ENCODE results near the gene PCBP3.

GRCh38 chr21:45821315-45821962 lies 177.9 kb downstream of the PCBP3 start:
- TF ChIP-seq NR2F2 (IDR thresholded peaks at IDR 0.05) (no peak), TAF1 (conservative IDR thresholded peaks at IDR 0.05) (no peak)
- TF ChIP-seq, protein P1, sequence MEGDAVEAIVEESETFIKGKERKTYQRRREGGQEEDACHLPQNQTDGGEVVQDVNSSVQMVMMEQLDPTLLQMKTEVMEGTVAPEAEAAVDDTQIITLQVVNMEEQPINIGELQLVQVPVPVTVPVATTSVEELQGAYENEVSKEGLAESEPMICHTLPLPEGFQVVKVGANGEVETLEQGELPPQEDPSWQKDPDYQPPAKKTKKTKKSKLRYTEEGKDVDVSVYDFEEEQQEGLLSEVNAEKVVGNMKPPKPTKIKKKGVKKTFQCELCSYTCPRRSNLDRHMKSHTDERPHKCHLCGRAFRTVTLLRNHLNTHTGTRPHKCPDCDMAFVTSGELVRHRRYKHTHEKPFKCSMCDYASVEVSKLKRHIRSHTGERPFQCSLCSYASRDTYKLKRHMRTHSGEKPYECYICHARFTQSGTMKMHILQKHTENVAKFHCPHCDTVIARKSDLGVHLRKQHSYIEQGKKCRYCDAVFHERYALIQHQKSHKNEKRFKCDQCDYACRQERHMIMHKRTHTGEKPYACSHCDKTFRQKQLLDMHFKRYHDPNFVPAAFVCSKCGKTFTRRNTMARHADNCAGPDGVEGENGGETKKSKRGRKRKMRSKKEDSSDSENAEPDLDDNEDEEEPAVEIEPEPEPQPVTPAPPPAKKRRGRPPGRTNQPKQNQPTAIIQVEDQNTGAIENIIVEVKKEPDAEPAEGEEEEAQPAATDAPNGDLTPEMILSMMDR (IDR thresholded peaks at IDR 0.05; ENCODE audit: low read depth, low read length, missing input control): no peak
